Tibial artery (tissue), 4 donors: ENCODE measurements around the gene AKAP13.

ENCODE experiments used
- DNase-seq, 2 donors: peaks; one replicate each; pipeline ENCODE4 v3.0.0-alpha.2; 2019
- H3K27ac ChIP-seq, 2 donors: fragments of 200-600 bp; sonication (generic) in 1 of 2; 1 replicate in 1 of 2; 2 replicates in 1 of 2; pipeline ENCODE4 v1.5.1; 2018 to 2019; ENCODE audit warnings: mild to moderate bottlenecking in 1 of 2
- H3K27me3 ChIP-seq, 2 donors: fragments of 200-600 bp; sonication (generic) in 1 of 2; one replicate each; pipeline versions ENCODE4 v1.5.1 to v1.6.0; 2016 to 2019
- H3K36me3 ChIP-seq, 3 donors: fragments of 200-600 bp; sonication (generic) in 2 of 3; one replicate each; pipeline ENCODE4 v1.5.1; 2016 to 2019; ENCODE audit warnings: mild to moderate bottlenecking in 2 of 3
- H3K4me1 ChIP-seq, 4 donors: fragments of 200-600 bp; sonication (generic) in 2 of 4; 1 replicate in 3 of 4; 2 replicates in 1 of 4; pipeline ENCODE4 v1.5.1; 2016 to 2019
- H3K4me3 ChIP-seq, 2 donors: fragments of 200-600 bp; sonication (generic) in 1 of 2; 1 replicate in 1 of 2; 2 replicates in 1 of 2; pipeline ENCODE4 v1.5.1; 2018 to 2019; ENCODE audit warnings: mild to moderate bottlenecking in 2 of 2
- H3K9me3 ChIP-seq, 3 donors: fragments of 200-600 bp; sonication (generic) in 1 of 3; one replicate each; pipeline ENCODE4 v1.5.1; 2016 to 2019
- intact Hi-C: fragments of 100-400 bp; cut with DNase I; formaldehyde crosslinking; loops from one replicate; pipeline ENCODE4 v1.15.0; 2023; ENCODE audit warnings: low total_unique reads
- TF ChIP-seq, protein P1 (sequence below), 2 experiments: fragments of 200-600 bp in 1 of 2; fragments of 450-650 bp in 1 of 2; IDR thresholded peaks; one replicate each; pipeline ENCODE4 v1.5.1; 2017 to 2019; ENCODE audit warnings: antibody characterized with exemption in 2 of 2, mild to moderate bottlenecking in 1 of 2, moderate library complexity in 1 of 2

Gene AKAP13

GRCh38 chr15:85499371-85499887, 119.0 kb downstream of the AKAP13 start:
- peaks cover 0 to 19% (median 7%) of the 10 kb centered on the region in 4 donors for H3K4me1 ChIP-seq
- no peak overlapping the region for H3K27ac ChIP-seq
- intact Hi-C loops: no loop called here
- H3K9me3 ChIP-seq: no peaks in the 10 kb centered on the region
- DNase-seq: no peak
- no peaks in the 10 kb centered on the region for H3K27me3 ChIP-seq
- no peaks in the 10 kb centered on the region for H3K36me3 ChIP-seq
- TF ChIP-seq, protein P1, sequence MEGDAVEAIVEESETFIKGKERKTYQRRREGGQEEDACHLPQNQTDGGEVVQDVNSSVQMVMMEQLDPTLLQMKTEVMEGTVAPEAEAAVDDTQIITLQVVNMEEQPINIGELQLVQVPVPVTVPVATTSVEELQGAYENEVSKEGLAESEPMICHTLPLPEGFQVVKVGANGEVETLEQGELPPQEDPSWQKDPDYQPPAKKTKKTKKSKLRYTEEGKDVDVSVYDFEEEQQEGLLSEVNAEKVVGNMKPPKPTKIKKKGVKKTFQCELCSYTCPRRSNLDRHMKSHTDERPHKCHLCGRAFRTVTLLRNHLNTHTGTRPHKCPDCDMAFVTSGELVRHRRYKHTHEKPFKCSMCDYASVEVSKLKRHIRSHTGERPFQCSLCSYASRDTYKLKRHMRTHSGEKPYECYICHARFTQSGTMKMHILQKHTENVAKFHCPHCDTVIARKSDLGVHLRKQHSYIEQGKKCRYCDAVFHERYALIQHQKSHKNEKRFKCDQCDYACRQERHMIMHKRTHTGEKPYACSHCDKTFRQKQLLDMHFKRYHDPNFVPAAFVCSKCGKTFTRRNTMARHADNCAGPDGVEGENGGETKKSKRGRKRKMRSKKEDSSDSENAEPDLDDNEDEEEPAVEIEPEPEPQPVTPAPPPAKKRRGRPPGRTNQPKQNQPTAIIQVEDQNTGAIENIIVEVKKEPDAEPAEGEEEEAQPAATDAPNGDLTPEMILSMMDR (IDR thresholded peaks at IDR 0.05): no peak
- H3K4me3 ChIP-seq: no peak overlapping the region

DNA sequence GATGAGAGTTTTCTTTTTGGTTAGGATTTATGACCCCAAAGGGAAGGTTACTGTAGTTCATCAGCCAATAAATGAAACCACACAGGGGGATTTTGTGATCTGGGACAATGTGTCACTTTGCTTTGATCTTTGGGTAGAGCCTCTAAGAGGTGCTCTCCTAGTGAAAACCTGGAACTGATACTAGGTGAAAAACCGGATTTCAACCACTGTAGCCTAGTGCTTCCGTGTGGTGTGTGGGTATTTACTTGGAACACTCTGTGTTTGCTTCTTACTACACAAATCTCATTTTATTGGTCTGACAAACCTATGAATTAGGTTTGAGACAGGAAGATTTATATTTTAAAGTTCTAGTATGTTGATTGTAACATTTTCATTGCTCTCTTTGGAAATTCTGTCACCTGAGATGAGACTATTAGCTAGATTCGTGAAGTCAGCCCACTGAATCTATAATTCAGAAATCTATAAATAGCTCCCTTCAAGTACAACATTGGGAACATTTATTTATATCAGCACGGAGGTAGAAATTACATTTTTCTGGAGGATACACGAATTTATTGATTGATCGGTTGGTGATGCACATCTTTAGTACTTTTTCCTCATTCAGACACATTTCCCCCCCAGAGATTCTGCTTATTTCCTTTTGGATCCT, 119.8 kb downstream of the AKAP13 start:
- Histone ChIP-seq H3K36me3 (no peaks in the 10 kb centered on the region), H3K4me3 (no peak overlapping the region), H3K27me3 (no peaks in the 10 kb centered on the region), H3K4me1 (peaks cover 0 to 24% (median 7%) of the 10 kb centered on the region in 4 donors), H3K27ac (no peak overlapping the region), H3K9me3 (no peaks in the 10 kb centered on the region)
- DNase-seq: no peak
- TF ChIP-seq, protein P1 (IDR thresholded peaks at IDR 0.05): no peak
- intact Hi-C loops: loop anchor here (5.0 kb wide), 1 partner anchor 168 kb away; no protein-coding TSS in a partner anchor

DNA sequence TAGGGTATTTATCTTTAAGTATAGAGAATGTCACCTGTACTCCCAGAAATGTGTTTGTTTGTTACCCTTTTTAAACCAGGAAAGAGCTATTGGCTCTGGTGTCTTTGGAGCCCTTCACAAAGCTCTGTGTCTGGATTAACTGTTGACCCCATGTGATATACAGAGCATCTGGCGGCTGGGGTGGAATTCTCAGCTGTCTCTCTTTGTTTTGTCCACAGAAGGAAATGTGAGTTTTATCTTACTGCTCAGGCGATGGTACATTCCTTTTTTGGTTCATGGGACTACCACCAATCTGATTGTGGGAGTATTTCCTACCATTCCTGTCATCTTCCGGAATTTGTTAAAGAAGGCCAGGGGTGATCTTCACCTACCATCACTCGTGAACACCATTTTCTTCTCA, 120.3 kb downstream of the AKAP13 start:
- Histone ChIP-seq H3K27ac (no peak overlapping the region), H3K27me3 (no peaks in the 10 kb centered on the region), H3K9me3 (no peaks in the 10 kb centered on the region), H3K36me3 (no peaks in the 10 kb centered on the region), H3K4me1 (peaks cover 0 to 24% (median 7%) of the 10 kb centered on the region in 4 donors), H3K4me3 (no peak overlapping the region)
- no peak for DNase-seq
- intact Hi-C loops: loop anchor here (5.0 kb wide), 1 partner anchor 168 kb away; no protein-coding TSS in a partner anchor
- TF ChIP-seq, protein P1 (IDR thresholded peaks at IDR 0.05): no peak

- intact Hi-C loops: loop anchor here (5.0 kb wide), 1 partner anchor 169 kb away; no protein-coding TSS in a partner anchor
- TF ChIP-seq, protein P1 (IDR thresholded peaks at IDR 0.05): no peak
- Histone ChIP-seq H3K36me3 (no peaks in the 10 kb centered on the region), H3K27ac (no peak overlapping the region), H3K27me3 (no peaks in the 10 kb centered on the region), H3K4me3 (no peak overlapping the region), H3K4me1 (peaks cover 0 to 24% (median 7%) of the 10 kb centered on the region in 4 donors), H3K9me3 (no peaks in the 10 kb centered on the region)
- no peak for DNase-seq
These were observed 121.2 kb downstream of the AKAP13 start for GRCh38 chr15:85501574-85501973.

DNA sequence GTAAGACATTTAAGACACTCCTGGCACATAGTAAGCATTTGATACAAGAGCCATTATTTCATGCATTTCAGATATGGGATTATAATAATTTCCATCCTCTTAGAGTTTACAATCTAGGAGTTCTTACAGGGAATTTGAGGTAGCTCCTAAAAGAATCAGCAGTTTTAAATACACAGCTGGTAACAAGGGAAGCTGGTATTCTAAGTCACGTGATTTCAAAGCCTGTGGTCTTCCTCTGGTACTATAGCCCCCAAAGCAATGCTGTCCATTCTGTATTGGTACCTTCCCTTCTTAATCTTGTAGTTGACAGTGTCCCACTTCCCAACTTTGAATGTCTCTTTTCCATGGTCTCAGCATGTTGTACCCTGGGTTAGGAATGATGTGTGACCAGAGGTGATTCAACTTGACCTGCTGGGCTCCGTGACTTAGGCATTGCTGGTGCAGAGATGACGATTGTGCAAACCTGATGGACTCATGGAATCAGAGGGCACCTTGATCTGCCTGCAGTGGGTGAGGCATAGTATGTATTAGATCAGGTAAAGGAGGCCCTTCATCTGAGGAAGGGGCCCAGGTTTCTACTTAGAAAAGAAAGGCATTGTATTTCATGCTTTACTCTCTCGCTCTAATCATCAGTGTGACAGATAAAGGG, 122.9 kb downstream of the AKAP13 start:
- no peak overlapping the region for H3K27ac ChIP-seq
- peaks cover 0 to 19% (median 7%) of the 10 kb centered on the region in 4 donors for H3K4me1 ChIP-seq

More for the DNA sequence above, 122.9 kb downstream of the AKAP13 start:
- Histone ChIP-seq H3K27me3 (no peaks in the 10 kb centered on the region), H3K4me3 (no peak overlapping the region), H3K9me3 (no peaks in the 10 kb centered on the region), H3K36me3 (no peaks in the 10 kb centered on the region)
- intact Hi-C loops: loop anchor here (5.0 kb wide), 1 partner anchor 171 kb away; no protein-coding TSS in a partner anchor
- DNase-seq: no peak
- TF ChIP-seq, protein P1 (IDR thresholded peaks at IDR 0.05): no peak
